GM12872 (cell line): ENCODE data around the gene NLRP1.

Source experiments
- TF ChIP-seq, protein P1 (sequence below): IDR thresholded peaks from 3 replicates; pipeline ENCODE4 v1.5.1; 2011; ENCODE audit warnings: low read depth, mild to moderate bottlenecking, low read length, moderate library complexity; ENCODE audit not compliant: insufficient read depth

The NLRP1 gene

DNA sequence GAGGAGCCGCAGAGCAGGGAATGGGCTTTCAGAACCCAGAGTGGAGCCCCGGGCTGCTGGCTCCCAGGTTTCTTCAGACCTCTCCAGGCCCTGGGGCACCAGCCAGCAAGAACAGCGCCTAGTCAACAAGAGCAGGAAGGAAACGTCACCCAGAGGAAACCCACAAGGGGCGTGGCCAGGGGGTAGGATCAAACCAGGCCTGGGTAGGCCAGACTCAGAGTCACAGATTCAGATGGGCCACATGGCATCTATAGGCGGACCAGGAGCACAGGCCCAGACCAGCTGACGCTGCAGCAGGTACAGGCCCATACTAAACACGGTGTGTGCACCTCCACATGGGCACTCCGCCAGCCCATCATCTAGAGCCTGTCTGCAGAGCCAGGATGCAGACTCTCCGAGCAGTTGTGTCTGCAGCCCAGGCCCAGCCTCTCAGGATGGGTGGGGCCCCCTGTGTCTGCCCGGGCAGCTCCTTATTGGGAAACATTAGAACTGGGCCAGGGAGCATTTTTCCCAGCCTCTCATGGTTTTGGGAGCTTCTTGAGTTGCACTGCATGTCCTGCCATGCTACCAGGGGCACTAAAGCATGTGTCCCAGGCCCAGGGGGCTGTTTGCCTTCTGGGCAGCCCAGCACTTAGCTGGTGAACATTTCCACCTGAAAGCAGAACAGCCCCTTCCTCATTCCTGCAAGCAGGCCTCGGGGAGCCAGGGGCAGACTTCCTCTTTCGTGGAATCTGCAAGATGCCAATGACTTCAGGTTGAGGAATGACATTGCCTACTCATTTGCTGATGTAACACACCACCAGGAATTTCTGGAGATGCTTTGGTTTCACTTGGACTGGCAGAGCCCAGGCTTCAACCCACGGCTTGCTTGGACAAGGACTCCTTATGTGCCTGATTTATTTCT is at the start of gene NLRP1:
Gene NLRP1, minus strand, starts transcription at position 127 of the 904 bp plus-strand sequence. CDS start 552 bp downstream, outside the sequence.
- TF ChIP-seq, protein P1, sequence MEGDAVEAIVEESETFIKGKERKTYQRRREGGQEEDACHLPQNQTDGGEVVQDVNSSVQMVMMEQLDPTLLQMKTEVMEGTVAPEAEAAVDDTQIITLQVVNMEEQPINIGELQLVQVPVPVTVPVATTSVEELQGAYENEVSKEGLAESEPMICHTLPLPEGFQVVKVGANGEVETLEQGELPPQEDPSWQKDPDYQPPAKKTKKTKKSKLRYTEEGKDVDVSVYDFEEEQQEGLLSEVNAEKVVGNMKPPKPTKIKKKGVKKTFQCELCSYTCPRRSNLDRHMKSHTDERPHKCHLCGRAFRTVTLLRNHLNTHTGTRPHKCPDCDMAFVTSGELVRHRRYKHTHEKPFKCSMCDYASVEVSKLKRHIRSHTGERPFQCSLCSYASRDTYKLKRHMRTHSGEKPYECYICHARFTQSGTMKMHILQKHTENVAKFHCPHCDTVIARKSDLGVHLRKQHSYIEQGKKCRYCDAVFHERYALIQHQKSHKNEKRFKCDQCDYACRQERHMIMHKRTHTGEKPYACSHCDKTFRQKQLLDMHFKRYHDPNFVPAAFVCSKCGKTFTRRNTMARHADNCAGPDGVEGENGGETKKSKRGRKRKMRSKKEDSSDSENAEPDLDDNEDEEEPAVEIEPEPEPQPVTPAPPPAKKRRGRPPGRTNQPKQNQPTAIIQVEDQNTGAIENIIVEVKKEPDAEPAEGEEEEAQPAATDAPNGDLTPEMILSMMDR, result no peak

DNA sequence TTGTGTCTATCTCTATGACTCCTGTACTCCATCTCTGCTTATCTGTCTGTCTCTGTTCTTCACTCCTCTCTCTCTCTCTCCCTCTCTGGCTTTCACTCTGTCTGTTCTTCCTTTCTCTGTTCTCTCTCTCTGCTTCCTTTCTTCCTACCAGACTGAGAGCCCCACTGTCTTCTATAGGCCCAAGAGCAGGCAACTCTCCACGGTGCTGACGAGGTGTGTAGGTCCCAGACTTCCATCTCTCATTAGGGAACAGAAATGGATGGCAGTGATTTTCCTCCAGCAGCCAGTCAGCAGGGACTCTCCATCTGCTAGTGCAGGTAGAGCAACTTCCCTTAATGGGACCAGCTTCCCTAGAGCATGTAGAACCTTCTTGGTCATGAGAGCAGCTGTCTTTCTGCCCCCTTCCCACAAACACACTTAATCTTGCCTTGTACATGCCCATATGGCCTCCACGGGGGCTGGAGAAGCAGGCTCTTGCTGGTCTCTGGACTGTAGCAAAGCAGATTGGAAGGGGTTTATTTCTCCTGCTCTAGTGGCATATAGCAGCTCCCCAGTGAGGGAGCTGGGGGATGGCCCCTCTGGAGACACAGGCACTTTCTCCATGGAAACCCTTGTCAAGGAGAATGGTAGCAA is 47.8 kb upstream of the NLRP1 start:
- TF ChIP-seq, protein P1, result no peak

DNA sequence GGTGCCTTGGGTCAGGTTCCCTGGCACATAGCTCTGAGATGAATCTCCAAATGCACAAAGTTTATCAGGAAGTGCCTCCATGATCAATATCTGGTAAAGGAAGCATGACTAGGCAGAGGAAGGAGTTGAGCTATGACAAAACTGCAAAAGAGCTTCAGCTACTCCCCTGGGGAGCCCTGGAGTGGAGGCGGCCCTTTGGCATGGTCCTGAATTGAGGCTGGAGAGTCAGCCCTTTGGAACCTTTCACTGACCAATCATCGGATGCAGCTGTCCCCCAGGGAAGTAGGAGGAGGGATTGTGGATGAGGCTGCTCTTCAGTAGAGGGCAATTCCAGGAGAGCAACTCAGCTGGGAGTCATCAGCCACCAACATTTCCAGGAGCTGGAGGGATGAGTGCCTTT is 46.1 kb upstream of the NLRP1 start:
- TF ChIP-seq, protein P1, result no peak

DNA sequence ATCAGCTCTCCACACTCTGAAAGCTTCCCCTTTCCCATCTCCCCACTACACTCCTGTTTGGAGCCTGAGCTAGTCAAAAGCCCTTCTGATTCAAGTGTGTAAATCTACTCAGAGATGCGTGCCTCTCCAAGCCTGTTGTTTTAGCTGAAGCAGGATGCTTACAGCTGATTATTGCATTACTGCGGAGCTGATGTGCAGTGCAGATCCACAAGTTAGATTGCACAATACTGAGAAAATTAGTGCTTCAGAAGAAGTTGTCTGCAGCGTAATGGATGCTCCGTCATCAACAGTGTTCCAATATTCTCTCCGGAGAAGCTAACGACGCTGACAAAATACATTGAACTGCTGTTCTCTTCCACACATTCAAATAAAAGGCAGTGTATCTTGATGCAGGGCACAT is 44.8 kb upstream of the NLRP1 start:
- TF ChIP-seq, protein P1, result no peak

- TF ChIP-seq, protein P1, result no peak
Measured at GRCh38 chr17:5628262-5628661, 44.0 kb upstream of the NLRP1 start.

DNA sequence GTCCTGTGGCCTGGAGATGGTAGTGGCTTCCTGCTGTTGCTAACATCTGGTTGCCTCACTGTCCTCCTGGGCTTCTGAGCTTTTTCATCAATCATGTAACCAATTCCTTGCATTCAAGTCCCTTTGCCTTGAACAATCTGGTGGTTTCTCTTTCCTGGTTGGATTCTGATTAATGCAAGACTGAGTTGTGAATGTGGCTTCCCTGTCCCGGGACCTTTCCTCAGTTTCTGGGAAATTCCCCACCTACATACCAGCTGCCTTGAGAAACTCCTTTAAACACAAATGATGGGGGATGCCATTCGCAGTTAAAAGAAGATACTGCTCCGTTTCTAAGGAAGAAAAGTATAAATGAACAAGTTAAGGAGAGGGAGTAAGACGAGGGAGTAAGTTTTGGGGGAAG is 39.9 kb upstream of the NLRP1 start:
- TF ChIP-seq, protein P1, result no peak

DNA sequence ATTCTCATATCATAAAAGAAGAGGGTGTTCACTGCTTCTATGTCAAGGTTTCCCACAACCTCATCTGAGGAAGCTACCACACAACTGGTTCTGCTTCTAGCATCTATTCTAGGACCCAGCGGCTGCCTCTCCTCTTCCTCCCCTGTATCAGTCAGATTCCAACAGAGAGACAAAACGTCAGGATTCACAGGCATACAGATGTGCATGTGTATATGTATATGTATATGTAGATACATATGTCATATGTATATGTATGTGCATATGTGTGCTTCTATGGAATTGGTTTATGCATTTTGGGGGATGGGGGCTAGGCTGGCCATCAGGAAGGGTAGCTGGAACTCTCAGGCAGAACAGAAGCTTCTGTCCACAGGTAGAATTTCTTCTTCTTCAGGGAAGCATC is 37.4 kb upstream of the NLRP1 start:
- TF ChIP-seq, protein P1, result no peak
